ENCODE data around the gene WDR91.

The WDR91 gene

GRCh38 chr7:135156290-135156689, 55.0 kb downstream of the WDR91 start:
- no peak for ATAC-seq (ENCODE audit: low read depth)
- no peaks in the 10 kb centered on the region for H3K9me3 ChIP-seq (ENCODE audit: severe bottlenecking)

GRCh38 chr7:135154734-135155133, 56.6 kb downstream of the WDR91 start:
- Histone ChIP-seq H3K36me3 (ENCODE audit: low read depth) (no peaks in the 10 kb centered on the region), H3K27ac (ENCODE audit: poor library complexity, severe bottlenecking) (no peak overlapping the region), H3K27me3 (ENCODE audit: insufficient read depth, poor library complexity, severe bottlenecking) (no peaks in the 10 kb centered on the region), H3K4me1 (ENCODE audit: insufficient read depth, poor library complexity, severe bottlenecking) (peaks cover 7% of the 10 kb centered on the region), H3K4me3 (ENCODE audit: severe bottlenecking) (no peak overlapping the region), H3K9me3 (ENCODE audit: severe bottlenecking) (no peaks in the 10 kb centered on the region)
- DNase-seq (ENCODE audit: low spot score) (no peak), ATAC-seq (ENCODE audit: low read depth) (no peak)
- TF ChIP-seq CTCF (IDR thresholded peaks at IDR 0.05; ENCODE audit: poor library complexity, severe bottlenecking), result no peak

More at GRCh38 chr7:135156290-135156689, 55.0 kb downstream of the WDR91 start:
- Histone ChIP-seq H3K27ac (ENCODE audit: poor library complexity, severe bottlenecking) (no peak overlapping the region), H3K4me1 (ENCODE audit: insufficient read depth, poor library complexity, severe bottlenecking) (peaks cover 13% of the 10 kb centered on the region), H3K27me3 (ENCODE audit: insufficient read depth, poor library complexity, severe bottlenecking) (no peaks in the 10 kb centered on the region), H3K4me3 (ENCODE audit: severe bottlenecking) (no peak overlapping the region), H3K36me3 (ENCODE audit: low read depth) (no peaks in the 10 kb centered on the region)
- DNase-seq (ENCODE audit: low spot score), result no peak
- no peak for TF ChIP-seq CTCF (IDR thresholded peaks at IDR 0.05; ENCODE audit: poor library complexity, severe bottlenecking)

- Histone ChIP-seq H3K27me3 (ENCODE audit: insufficient read depth, poor library complexity, severe bottlenecking) (no peaks in the 10 kb centered on the region), H3K4me1 (ENCODE audit: insufficient read depth, poor library complexity, severe bottlenecking) (no peaks in the 10 kb centered on the region), H3K4me3 (ENCODE audit: severe bottlenecking) (no peak overlapping the region), H3K36me3 (ENCODE audit: low read depth) (no peaks in the 10 kb centered on the region), H3K9me3 (ENCODE audit: severe bottlenecking) (no peaks in the 10 kb centered on the region), H3K27ac (ENCODE audit: poor library complexity, severe bottlenecking) (no peak overlapping the region)
- ATAC-seq (ENCODE audit: low read depth) (no peak), DNase-seq (ENCODE audit: low spot score) (no peak)
- TF ChIP-seq CTCF (IDR thresholded peaks at IDR 0.05; ENCODE audit: poor library complexity, severe bottlenecking), result no peak
These were observed 58.9 kb downstream of the WDR91 start for GRCh38 chr7:135152442-135152841.

GRCh38 chr7:135151533-135151932, 59.8 kb downstream of the WDR91 start:
- TF ChIP-seq CTCF (IDR thresholded peaks at IDR 0.05; ENCODE audit: poor library complexity, severe bottlenecking), result no peak
- ATAC-seq (ENCODE audit: low read depth), result no peak
- no peak overlapping the region for H3K4me3 ChIP-seq (ENCODE audit: severe bottlenecking)
- H3K9me3 ChIP-seq (ENCODE audit: severe bottlenecking), result no peaks in the 10 kb centered on the region
- no peaks in the 10 kb centered on the region for H3K36me3 ChIP-seq (ENCODE audit: low read depth)
- DNase-seq (ENCODE audit: low spot score), result no peak
- H3K4me1 ChIP-seq (ENCODE audit: insufficient read depth, poor library complexity, severe bottlenecking), result no peaks in the 10 kb centered on the region
- H3K27ac ChIP-seq (ENCODE audit: poor library complexity, severe bottlenecking), result no peak overlapping the region
- no peaks in the 10 kb centered on the region for H3K27me3 ChIP-seq (ENCODE audit: insufficient read depth, poor library complexity, severe bottlenecking)

GRCh38 chr7:135151132-135151531, 60.2 kb downstream of the WDR91 start:
- no peaks in the 10 kb centered on the region for H3K4me1 ChIP-seq (ENCODE audit: insufficient read depth, poor library complexity, severe bottlenecking)
- TF ChIP-seq CTCF (IDR thresholded peaks at IDR 0.05; ENCODE audit: poor library complexity, severe bottlenecking), result no peak
- H3K9me3 ChIP-seq (ENCODE audit: severe bottlenecking), result no peaks in the 10 kb centered on the region
- no peak for ATAC-seq (ENCODE audit: low read depth)
- no peaks in the 10 kb centered on the region for H3K27me3 ChIP-seq (ENCODE audit: insufficient read depth, poor library complexity, severe bottlenecking)
- no peak overlapping the region for H3K27ac ChIP-seq (ENCODE audit: poor library complexity, severe bottlenecking)
- no peak for DNase-seq (ENCODE audit: low spot score)
- no peak overlapping the region for H3K4me3 ChIP-seq (ENCODE audit: severe bottlenecking)
- no peaks in the 10 kb centered on the region for H3K36me3 ChIP-seq (ENCODE audit: low read depth)

All from RWPE2 (cell line).